ENCODE results near the gene FABP6. TPM values are rescaled to one million over a fixed set of nuclear protein-coding genes. Genes with fewer than 3 reads are reported as not detected.
A peak's percentile ranks its signal among the peaks of the same experiment; 100 is the strongest.

FABP6 gene
- total and polyA plus RNA-seq, 12 donors: 0.13 to 5.9 (median 1.4) TPM

DNA sequence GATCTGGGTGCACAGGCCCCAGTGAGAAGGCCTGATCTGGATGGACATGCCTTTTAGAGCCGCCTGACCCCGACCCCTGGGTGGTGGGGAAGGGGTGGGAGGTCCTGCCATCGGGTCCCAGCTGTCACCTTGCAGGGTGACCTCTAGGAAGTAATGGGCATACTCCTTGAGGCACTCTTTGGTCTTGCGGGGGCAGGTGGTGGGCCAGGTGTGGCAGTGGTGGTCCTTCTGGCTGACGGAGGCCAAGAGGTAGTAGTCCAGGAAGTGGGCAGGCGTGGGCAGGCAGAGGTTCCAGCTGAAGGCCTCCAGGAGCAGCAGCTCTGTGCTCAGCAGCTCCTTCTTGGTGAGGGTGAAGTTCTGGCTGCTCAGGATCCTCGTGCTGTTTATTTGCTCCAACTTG is 30.0 kb downstream of the FABP6 start:
- Histone ChIP-seq H3K27ac (no peak overlapping the region), H3K4me3 (no peak overlapping the region), H3K9me3 (no peaks in the 10 kb centered on the region), H3K27me3 (no peaks in the 10 kb centered on the region), H3K36me3 (peaks cover 0 to 35% (median 2%) of the 10 kb centered on the region in 9 donors), H3K4me1 (peaks cover 8 to 35% (median 31%) of the 10 kb centered on the region in 9 donors)
- ATAC-seq (no peak), DNase-seq (no peak)
- intact Hi-C loops (cut with DNase I): no loop called here
- TF ChIP-seq, protein P1, sequence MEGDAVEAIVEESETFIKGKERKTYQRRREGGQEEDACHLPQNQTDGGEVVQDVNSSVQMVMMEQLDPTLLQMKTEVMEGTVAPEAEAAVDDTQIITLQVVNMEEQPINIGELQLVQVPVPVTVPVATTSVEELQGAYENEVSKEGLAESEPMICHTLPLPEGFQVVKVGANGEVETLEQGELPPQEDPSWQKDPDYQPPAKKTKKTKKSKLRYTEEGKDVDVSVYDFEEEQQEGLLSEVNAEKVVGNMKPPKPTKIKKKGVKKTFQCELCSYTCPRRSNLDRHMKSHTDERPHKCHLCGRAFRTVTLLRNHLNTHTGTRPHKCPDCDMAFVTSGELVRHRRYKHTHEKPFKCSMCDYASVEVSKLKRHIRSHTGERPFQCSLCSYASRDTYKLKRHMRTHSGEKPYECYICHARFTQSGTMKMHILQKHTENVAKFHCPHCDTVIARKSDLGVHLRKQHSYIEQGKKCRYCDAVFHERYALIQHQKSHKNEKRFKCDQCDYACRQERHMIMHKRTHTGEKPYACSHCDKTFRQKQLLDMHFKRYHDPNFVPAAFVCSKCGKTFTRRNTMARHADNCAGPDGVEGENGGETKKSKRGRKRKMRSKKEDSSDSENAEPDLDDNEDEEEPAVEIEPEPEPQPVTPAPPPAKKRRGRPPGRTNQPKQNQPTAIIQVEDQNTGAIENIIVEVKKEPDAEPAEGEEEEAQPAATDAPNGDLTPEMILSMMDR (IDR thresholded peaks at IDR 0.05): no peak
- 93 to 95% methylated on average over 7 of the region's 7 CpGs for WGBS, 2 donors

DNA sequence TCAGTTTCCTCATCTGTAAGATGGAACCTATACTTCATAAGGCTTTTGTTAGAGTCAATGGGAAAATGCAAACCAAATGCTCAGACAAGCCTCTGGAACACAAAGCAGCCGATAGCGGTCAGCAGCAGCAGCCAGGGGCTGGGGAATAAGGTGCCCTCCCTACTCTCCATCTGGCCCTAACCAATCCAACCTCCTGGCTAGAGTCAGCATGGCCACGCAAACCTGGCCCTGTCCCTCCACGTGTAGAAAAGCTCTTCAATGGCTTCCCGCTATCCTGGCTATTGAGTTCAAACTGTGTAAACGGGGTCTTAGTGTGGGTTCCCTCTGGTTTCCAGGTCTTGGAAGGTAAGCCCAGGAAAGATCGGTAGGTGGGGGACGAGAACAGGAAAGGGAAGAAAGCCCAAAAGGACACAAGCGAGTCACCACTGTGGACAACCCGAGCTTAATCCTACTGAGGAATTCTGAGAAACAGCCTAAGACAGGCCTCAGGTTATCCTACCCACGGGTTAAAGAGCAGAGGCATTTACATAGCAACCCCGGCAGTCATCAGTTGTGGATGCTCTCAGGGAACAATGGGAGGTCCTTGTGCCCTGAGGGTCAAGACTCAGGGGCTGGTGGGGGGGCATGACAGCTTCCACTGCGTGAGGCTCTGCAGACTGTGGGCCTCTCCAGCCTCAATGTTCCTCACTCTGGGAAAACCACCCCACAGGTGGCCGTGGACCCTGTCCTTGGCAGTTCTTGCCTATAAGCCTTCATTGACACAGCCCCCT is 30.9 kb downstream of the FABP6 start:
- H3K27me3 ChIP-seq: no peaks in the 10 kb centered on the region
- intact Hi-C loops (cut with DNase I): loop anchor here in 2 of 10 donors (10.0 kb wide), 2 partner anchors 55 to 85 kb away; partner anchors contain the start of gene CCNJL (in 2 of the 2)
- TF ChIP-seq, protein P1 (IDR thresholded peaks at IDR 0.05): no peak
- no peaks in the 10 kb centered on the region for H3K9me3 ChIP-seq
- WGBS, 2 donors: 93 to 95% methylated on average over 14 of the region's 14 CpGs
- no peak for DNase-seq
- ATAC-seq: no peak
- peak overlapping the region in 2 of 10 donors; percentile 29 to 41 for H3K27ac ChIP-seq
- peaks cover 8 to 35% (median 31%) of the 10 kb centered on the region in 9 donors for H3K4me1 ChIP-seq
- H3K36me3 ChIP-seq: peaks cover 0 to 27% (median 0%) of the 10 kb centered on the region in 9 donors
- H3K4me3 ChIP-seq: no peak overlapping the region

DNA sequence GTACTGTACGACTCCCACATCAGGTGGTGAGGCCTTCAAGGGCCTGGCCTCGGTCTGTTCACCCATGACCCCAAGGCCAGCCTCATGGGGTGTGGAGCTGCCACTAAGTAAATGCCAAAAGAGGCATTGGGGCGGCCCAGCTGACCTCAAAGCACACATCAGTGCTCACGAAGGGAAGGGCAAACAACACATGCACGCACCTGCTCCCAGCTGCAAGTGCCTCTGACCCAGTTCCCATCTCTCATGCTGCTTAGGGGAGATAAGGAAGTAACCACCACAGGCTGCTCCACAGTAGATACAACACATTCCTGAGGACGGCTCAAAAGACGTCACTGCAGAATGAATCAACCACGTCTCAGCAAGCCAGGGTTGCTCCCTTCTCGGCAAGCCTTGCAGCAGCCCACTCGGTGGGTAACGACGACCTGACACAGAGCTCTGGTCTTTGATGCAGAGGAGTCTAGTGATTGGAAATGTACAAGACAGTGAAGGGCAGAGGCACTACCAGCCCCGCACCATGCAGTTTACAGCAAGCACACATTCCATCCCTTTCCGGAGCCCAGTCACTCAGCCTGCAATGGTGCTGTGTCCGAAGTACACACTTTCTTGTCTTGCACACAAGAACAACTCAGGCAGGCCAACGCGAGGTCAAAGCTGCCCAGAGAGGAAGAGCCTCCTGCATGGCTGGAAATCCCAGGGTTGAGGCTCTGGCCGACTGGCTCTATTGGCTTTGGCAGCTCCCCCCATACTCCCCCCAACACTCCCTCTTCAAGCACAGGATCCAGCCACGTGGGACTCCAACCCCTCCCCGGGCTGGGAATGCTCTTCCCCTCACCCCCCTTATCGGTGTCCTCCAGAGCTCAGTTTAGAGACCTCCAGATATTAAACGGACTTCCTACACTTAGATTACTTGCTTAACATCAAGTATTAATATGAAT is 31.8 kb downstream of the FABP6 start:
- H3K27ac ChIP-seq: peak overlapping the region in 2 of 10 donors; percentile 41 to 54
- intact Hi-C loops (cut with DNase I): loop anchor here in 2 of 10 donors (10.0 kb wide), 2 partner anchors 54 to 84 kb away; partner anchors contain the start of gene CCNJL (in 2 of the 2)
- H3K4me1 ChIP-seq: peaks cover 8 to 35% (median 31%) of the 10 kb centered on the region in 9 donors
- no peaks in the 10 kb centered on the region for H3K27me3 ChIP-seq
- TF ChIP-seq, protein P1 (IDR thresholded peaks at IDR 0.05): no peak
- ATAC-seq: peak; percentile 49 to 92 (median 78)
- H3K4me3 ChIP-seq: no peak overlapping the region
- no peak for DNase-seq
- H3K36me3 ChIP-seq: peaks cover 0 to 22% (median 0%) of the 10 kb centered on the region in 9 donors
- WGBS, 2 donors: 33 to 43% methylated on average over 22 of the region's 22 CpGs
- no peaks in the 10 kb centered on the region for H3K9me3 ChIP-seq
